OCI-LY1 (cell line): ENCODE measurements around the gene ZNF618.

Source experiments
- EZH2 ChIP-seq: fragments of 200-600 bp; sonication (generic), shearing (Covaris generic); IDR thresholded peaks from 2 replicates; pipeline ENCODE4 v1.8.0; 2017; ENCODE audit warnings: borderline replicate concordance, mixed run types, mild to moderate bottlenecking, antibody characterized with exemption, low read length, moderate library complexity, mixed read lengths
- TF ChIP-seq, protein P1 (sequence below): fragments of 200-600 bp; sonication (generic), shearing (Covaris generic); IDR thresholded peaks from 2 replicates; pipeline ENCODE4 v1.5.1; 2017; ENCODE audit warnings: mild to moderate bottlenecking, antibody characterized with exemption, low read length, moderate library complexity, mixed read lengths

DNA sequence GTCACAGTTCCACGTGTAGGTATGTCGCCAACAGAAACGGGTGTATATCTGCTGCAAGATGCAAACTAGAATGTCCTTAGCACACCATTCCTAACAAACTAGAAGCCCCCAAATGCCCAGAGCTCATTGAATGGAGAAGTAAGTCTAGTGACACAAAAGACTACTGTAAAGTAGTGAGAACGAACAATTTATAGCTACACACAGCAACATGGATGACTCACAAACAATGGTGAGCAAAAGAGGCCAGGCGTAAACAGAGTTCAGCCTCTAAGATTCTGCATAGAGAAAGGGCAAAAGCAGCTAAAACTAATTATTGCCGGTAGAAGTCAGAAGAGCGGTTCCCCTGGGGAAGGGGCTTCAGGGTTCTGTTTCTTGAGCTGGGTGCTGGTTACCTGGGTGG, 127.2 kb downstream of the ZNF618 start:
- TF ChIP-seq, protein P1, sequence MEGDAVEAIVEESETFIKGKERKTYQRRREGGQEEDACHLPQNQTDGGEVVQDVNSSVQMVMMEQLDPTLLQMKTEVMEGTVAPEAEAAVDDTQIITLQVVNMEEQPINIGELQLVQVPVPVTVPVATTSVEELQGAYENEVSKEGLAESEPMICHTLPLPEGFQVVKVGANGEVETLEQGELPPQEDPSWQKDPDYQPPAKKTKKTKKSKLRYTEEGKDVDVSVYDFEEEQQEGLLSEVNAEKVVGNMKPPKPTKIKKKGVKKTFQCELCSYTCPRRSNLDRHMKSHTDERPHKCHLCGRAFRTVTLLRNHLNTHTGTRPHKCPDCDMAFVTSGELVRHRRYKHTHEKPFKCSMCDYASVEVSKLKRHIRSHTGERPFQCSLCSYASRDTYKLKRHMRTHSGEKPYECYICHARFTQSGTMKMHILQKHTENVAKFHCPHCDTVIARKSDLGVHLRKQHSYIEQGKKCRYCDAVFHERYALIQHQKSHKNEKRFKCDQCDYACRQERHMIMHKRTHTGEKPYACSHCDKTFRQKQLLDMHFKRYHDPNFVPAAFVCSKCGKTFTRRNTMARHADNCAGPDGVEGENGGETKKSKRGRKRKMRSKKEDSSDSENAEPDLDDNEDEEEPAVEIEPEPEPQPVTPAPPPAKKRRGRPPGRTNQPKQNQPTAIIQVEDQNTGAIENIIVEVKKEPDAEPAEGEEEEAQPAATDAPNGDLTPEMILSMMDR = no peak
- no peak for TF ChIP-seq EZH2
